Liver (tissue), 3 donors: ENCODE measurements around the gene KCNK18.

Experiments
- GABPA ChIP-seq, 2 donors: IDR thresholded peaks in 1 of 2; conservative IDR thresholded peaks in 1 of 2; 2 replicates each; pipeline ENCODE4 v1.6.1; 2016; ENCODE audit warnings: antibody characterized with exemption in 2 of 2, mild to moderate bottlenecking in 1 of 2, moderate library complexity in 1 of 2
- HNF4A ChIP-seq, 2 donors: conservative IDR thresholded peaks; 2 replicates each; pipeline ENCODE4 v1.6.1; 2016; ENCODE audit warnings: antibody characterized with exemption in 2 of 2, mild to moderate bottlenecking in 2 of 2
- HNF4G ChIP-seq: IDR thresholded peaks from 2 replicates; pipeline ENCODE4 v1.6.1; 2016; ENCODE audit warnings: antibody characterized with exemption
- JUND ChIP-seq, 2 donors: IDR thresholded peaks; 2 replicates each; pipeline ENCODE4 v1.6.1; 2016; ENCODE audit warnings: antibody characterized with exemption in 2 of 2
- RXRA ChIP-seq, 2 donors: IDR thresholded peaks; 2 replicates each; pipeline ENCODE4 v1.6.1; 2017 to 2018; ENCODE audit warnings: antibody characterized with exemption in 2 of 2, mild to moderate bottlenecking in 1 of 2
- TAF1 ChIP-seq: conservative IDR thresholded peaks from 2 replicates; pipeline ENCODE4 v1.6.1; 2016; ENCODE audit warnings: antibody characterized with exemption, mild to moderate bottlenecking
- TF ChIP-seq, protein P1 (sequence below): IDR thresholded peaks from 2 replicates; pipeline ENCODE4 v1.6.1; 2016; ENCODE audit warnings: antibody characterized with exemption
- TF ChIP-seq, protein P2 (sequence below): fragments of 150-350 bp; IDR thresholded peaks from 2 replicates; pipeline ENCODE4 v1.5.1; 2017; ENCODE audit warnings: improper control_type of control experiment, low read depth, low read length; ENCODE audit not compliant: missing input control
- TF ChIP-seq, protein P3 (sequence below): IDR thresholded peaks from 2 replicates; pipeline ENCODE4 v1.6.1; 2016; ENCODE audit warnings: antibody characterized with exemption
- donor health status: healthy.
- donor health status: healthy.

DNA sequence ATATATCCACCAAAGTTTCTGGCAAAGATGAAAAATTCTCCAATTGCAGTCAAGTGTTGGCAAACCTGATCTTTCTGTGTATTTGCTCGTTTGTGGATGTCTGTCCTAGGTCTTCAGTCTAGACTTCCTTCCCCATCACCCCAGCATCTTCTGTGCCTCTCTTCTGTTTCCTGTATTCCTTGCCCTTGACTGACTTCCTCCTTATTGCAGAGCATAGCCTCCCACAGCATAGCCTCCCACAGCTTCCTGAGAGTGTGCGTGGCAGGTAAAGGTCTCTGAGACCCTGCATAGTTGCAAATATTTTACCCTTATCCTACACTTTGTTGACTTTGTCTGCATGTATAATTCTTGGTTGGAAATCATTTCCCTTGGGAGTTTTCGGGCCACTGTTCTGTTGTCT lies 62.0 kb downstream of the KCNK18 start:
- TF ChIP-seq, protein P1, sequence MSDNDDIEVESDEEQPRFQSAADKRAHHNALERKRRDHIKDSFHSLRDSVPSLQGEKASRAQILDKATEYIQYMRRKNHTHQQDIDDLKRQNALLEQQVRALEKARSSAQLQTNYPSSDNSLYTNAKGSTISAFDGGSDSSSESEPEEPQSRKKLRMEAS, result no peak
- TF ChIP-seq HNF4A (conservative IDR thresholded peaks at IDR 0.05), result no peak
- TF ChIP-seq, protein P2, sequence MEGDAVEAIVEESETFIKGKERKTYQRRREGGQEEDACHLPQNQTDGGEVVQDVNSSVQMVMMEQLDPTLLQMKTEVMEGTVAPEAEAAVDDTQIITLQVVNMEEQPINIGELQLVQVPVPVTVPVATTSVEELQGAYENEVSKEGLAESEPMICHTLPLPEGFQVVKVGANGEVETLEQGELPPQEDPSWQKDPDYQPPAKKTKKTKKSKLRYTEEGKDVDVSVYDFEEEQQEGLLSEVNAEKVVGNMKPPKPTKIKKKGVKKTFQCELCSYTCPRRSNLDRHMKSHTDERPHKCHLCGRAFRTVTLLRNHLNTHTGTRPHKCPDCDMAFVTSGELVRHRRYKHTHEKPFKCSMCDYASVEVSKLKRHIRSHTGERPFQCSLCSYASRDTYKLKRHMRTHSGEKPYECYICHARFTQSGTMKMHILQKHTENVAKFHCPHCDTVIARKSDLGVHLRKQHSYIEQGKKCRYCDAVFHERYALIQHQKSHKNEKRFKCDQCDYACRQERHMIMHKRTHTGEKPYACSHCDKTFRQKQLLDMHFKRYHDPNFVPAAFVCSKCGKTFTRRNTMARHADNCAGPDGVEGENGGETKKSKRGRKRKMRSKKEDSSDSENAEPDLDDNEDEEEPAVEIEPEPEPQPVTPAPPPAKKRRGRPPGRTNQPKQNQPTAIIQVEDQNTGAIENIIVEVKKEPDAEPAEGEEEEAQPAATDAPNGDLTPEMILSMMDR, result no peak
- TF ChIP-seq, protein P3, sequence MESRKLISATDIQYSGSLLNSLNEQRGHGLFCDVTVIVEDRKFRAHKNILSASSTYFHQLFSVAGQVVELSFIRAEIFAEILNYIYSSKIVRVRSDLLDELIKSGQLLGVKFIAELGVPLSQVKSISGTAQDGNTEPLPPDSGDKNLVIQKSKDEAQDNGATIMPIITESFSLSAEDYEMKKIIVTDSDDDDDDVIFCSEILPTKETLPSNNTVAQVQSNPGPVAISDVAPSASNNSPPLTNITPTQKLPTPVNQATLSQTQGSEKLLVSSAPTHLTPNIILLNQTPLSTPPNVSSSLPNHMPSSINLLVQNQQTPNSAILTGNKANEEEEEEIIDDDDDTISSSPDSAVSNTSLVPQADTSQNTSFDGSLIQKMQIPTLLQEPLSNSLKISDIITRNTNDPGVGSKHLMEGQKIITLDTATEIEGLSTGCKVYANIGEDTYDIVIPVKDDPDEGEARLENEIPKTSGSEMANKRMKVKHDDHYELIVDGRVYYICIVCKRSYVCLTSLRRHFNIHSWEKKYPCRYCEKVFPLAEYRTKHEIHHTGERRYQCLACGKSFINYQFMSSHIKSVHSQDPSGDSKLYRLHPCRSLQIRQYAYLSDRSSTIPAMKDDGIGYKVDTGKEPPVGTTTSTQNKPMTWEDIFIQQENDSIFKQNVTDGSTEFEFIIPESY, result no peak
- no peak for TF ChIP-seq RXRA (IDR thresholded peaks at IDR 0.05)
- TF ChIP-seq GABPA (IDR thresholded peaks at IDR 0.05 in 1 of 2, conservative IDR thresholded peaks at IDR 0.05 in 1 of 2), result no peak
- no peak for TF ChIP-seq JUND (IDR thresholded peaks at IDR 0.05)
- no peak for TF ChIP-seq HNF4G
- no peak for TF ChIP-seq TAF1
